DMS79 treated with DMSO at 0.1 percent for 48 hours (cell line): ENCODE data around the gene CHADL.
"Not testable (repeated sequence)": the region's sequence is repeated elsewhere in the genome, so short reads cannot be mapped to it uniquely, and the experiment has no call there.

Experiments used
- DNase-seq: peaks from one replicate; lab custom pipeline; 2025; lab: John Stamatoyannopoulos, UW

CHADL gene

GRCh38 chr22:41240377-41241132, at the start of gene CHADL:
TSS of gene CHADL (minus strand) at chr22:41240931. CDS start at chr22:41240881, 50 bp downstream.
- no peak for DNase-seq

DNA sequence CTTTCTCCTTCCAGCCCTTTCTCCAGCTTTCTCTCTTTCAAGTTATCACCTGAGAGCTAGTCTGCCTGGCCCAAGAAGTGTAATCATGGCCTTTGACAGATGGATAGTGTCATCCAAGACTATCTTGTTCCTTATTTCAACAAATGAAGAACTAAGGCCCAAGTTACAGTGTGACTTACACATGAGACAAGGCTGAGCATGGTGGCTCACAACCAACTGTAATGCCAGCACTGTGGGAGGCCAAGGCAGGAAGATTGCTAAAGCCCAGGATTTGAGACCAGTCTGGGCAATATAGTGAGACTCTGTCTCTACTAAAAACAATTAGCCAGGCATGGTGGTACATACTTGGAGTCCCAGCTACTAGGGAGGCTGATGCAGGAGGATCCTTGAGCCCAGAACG, 48.9 kb upstream of the CHADL start:
- no peak for DNase-seq

DNA sequence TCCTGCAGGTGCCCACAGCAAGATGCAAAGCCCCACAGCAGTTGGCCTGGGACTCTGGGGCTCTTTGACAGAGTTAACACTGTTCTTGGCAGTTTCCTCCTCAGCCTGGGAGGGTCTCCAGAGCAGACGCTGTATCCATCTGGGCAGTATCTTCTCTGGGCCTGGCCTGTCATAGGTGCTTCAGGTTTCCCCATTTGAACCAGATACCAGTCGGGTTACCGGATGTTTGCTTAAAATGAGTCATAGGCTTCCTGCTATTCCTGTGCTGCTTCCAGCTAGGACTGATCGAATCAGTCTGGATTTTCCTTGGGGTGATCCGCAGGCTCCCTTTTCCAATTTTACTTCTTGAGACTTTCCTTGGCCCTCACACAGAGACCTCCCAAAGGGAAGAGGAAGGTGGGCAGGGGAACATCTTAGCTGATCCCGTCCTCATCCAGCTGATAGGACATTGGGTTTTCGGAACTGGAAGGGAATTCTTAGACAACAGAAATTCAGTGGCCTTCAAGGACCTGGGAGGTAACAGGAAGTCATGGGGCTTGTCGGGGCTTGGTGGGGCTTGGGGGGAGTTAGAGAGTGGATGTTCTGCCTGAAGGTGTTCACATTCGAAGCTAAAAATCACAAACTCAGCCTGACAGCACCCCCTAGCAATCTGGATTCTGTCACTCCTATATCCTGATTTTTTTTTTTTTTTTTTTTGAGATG, 47.7 kb upstream of the CHADL start:
- no peak for DNase-seq

- DNase-seq, result peak; percentile 6
Measured at GRCh38 chr22:41286639-41287091, 45.9 kb upstream of the CHADL start.

GRCh38 chr22:41285820-41286638, 45.3 kb upstream of the CHADL start, which contains the start of gene RANGAP1:
TSS of gene RANGAP1 (minus strand) at chr22:41286187. CDS start at chr22:41281044, 5,143 bp downstream.
- peak; percentile 93 for DNase-seq

DNA sequence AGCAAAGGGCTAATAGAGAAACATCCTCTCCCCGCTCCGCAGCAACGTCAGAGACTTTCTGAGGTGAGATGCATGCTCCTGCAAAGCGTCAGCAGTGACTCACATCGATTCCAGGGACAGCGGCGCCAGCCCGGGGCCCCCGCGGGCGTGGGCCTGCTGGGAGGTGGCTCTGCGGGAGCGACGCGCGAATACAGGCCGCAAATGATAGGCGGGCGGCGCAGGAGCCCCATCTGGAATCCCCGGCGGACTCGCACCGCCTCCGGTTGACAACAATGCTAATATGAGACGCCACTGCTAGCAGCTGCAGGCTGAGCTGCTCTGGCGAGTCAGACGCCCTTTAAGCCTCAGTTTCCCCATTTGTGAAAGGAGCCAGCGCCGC, 44.7 kb upstream of the CHADL start:
- DNase-seq, result peak; percentile 4

- DNase-seq, result no peak
Measured at GRCh38 chr22:41284465-41284864, 43.7 kb upstream of the CHADL start.

GRCh38 chr22:41280854-41281253, 40.1 kb upstream of the CHADL start:
- DNase-seq, result no peak

DNA sequence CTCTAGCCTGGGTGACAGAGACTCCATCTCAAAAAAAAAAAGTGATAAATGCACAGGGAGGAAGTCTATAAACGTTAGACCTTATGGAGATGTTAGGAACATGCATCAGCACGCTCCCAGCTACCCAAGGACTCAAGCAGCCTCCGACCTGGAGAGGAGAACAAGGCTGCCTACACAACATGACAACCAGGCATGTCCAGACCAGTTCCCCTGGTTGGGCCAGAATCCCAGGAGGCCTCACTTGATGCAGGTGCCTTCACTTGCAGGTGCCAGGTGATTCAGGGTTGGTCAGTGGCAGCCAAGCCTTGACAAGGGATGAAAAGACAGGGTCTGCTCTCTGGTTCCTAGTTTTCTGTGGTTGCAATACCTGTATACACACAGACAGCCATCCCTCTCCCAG, 39.3 kb upstream of the CHADL start:
- DNase-seq, result peak; percentile 36

GRCh38 chr22:41274856-41275255, 34.1 kb upstream of the CHADL start:
- DNase-seq, result no peak

GRCh38 chr22:41273128-41273527, 32.4 kb upstream of the CHADL start:
- no peak for DNase-seq

- DNase-seq, result no peak
Measured at GRCh38 chr22:41271787-41272186, 31.1 kb upstream of the CHADL start.

- DNase-seq, result no peak
Measured at GRCh38 chr22:41267958-41268357, 27.2 kb upstream of the CHADL start.

DNA sequence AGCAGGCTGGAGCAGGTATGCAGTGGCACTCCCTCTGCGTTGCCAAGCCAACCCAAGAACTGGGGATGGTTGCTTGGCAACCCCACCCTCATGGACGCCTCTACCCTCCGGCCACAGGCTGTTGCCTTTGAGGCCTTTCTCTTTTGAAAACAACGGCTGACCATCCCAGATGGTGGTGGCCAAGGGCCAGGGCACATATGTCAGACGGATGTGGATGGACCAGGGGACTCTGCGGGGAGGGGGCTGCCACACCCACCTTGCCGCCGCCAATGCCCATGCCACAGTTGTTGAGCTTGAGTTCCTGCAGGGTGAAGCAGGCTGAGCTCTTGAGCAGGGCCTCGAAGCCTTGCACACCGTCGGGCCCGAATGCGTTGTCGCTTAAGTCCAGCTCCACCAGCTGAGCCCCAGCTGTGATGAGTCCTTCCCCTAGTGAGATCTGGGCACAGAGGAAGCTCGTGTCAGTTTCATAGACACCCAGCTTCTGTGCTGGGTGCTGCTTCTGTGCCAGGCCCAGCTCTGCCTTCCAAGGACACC, 23.7 kb upstream of the CHADL start:
- DNase-seq, result no peak

DNA sequence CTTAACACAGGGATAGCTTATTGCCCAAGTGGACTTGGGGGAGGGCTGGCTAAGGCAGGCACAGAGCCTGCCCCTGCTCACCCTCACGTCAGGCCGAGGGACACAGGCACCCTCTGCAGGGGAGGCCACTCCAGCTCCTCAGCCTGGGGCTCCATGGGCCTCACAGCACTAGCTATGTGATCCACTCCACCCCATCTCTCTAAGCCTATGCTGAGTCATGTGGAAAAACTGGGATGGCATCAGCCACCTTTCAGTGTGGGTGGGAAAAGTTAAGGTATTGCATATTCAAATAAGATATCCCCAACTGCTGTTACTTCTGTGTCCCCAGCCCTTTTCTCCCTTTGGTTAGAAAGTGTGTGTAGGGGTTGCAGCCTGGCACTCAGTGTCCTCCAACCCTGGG, 23.0 kb upstream of the CHADL start:
- DNase-seq, result no peak

DNA sequence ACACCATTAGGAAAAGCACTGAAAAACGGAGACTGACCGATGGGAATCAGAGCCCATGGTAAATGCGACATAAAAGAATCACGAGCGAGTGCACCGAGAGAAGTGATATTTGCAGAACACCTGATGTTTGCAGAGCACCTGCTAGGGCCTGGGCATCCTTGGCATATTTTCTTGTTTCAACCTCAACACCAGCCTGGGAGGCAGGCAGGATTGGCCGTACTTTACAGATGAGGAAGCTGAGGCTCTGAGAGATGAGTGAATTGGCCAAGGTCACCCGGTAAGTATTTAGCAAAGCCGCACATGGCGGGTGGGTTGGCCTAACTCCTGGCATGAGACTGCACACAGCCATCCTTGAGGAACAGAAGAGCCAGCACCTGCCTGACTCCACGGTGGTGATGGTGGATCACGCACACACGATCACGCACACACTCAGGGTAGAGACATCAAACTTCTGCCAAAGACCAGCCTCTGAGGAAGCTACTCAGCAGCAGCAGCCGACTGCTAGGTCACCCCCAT, 21.6 kb upstream of the CHADL start:
- no peak for DNase-seq

- DNase-seq, result no peak
Measured at GRCh38 chr22:41261541-41262249, 21.0 kb upstream of the CHADL start.

DNA sequence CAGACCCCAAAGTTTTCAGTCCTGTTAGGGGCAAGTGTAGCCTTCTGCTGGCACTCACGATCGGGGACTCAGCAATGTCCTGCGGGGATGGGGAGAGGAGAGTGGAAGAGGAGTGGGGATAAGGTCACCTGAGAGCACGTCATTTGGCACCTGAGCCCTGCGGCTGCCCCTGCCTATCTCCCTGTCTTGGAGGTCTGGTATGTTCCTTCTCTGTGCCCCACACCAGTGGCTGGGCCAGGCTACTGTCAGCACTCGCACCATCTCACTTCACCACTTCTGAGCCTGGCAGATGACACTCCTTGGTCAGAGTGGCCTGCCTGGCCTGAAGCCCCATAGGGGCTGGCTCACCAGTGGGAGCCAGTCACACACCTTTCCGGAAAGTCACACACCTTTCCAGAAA, 20.1 kb upstream of the CHADL start:
- DNase-seq, result no peak

GRCh38 chr22:41259756-41260155, 19.0 kb upstream of the CHADL start:
- not testable (repeated sequence) for DNase-seq

DNA sequence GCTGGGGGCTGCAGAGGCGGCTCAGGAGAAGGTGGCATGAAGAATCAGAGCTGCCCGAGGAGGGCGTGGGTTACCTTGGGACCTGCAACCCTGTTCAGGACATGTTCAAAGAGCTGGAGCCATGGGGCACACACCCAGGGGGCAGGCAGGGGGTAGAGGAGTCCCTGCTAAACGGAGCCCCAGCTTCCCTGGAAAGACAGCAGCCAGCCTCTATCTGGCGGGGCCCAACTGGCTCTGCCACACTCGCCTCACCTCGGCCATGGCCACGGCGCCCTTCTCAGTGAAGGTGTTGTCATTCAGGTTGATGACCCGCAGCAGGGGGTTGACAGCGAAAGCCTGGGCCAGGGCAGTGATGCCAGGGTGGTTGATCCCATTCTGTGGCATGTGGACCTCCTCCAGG, 17.0 kb upstream of the CHADL start:
- no peak for DNase-seq
